A673 (cell line): ENCODE measurements around the gene CCDC92. TPM values are rescaled to one million over a fixed set of nuclear protein-coding genes. Genes with fewer than 3 reads are reported as not detected.

Experiments used
- BruUV-seq: library from RNA; stranded (reverse); fragments of 400-500 nt; replicated peaks from 2 replicates; lab custom pipeline; 2021; lab: Mats Ljungman, UMichigan
- CTCF ChIA-PET: fragments of 300-600 bp; sonication (Branson Sonifier 250); formaldehyde crosslinking; loops from one replicate; lab custom pipeline; 2022; ENCODE audit warnings: antibody characterized with exemption; lab: Charles Lee
- POLR2A ChIA-PET: fragments of 300-600 bp; sonication (Branson Sonifier 250); formaldehyde crosslinking; loops from one replicate; lab custom pipeline; 2022; ENCODE audit warnings: antibody characterized with exemption; ENCODE audit not compliant: low non-redundant PET; lab: Charles Lee
- DNase-seq: peaks from one replicate; pipeline ENCODE4 v3.0.0-alpha.2; 2015; ENCODE audit warnings: low spot score
- H3K27ac ChIP-seq: fragments of 200-600 bp; sonication (generic); 2 replicates; pipeline ENCODE4 v1.5.1; 2016; ENCODE audit warnings: mixed run types, low read depth, mild to moderate bottlenecking, mixed read lengths, antibody characterized with exemption, low read length; ENCODE audit not compliant: poor library complexity, severe bottlenecking
- H3K27me3 ChIP-seq: fragments of 200-600 bp; sonication (generic); replicated peaks from 2 replicates; pipeline ENCODE4 v1.6.1; 2017; ENCODE audit warnings: mixed run types, low read depth, mild to moderate bottlenecking, mixed read lengths, antibody characterized with exemption, low read length; ENCODE audit not compliant: insufficient read depth, poor library complexity
- H3K36me3 ChIP-seq: fragments of 200-600 bp; sonication (generic); 2 replicates; pipeline ENCODE4 v1.6.1; 2016; ENCODE audit warnings: mixed run types, mild to moderate bottlenecking, mixed read lengths, antibody characterized with exemption, low read length; ENCODE audit not compliant: insufficient read depth, poor library complexity, severe bottlenecking
- H3K4me1 ChIP-seq: fragments of 200-600 bp; sonication (generic); 2 replicates; pipeline ENCODE4 v1.6.1; 2017; ENCODE audit warnings: mixed run types, mild to moderate bottlenecking, mixed read lengths, antibody characterized with exemption, low read length; ENCODE audit not compliant: insufficient read depth, poor library complexity, severe bottlenecking
- H3K4me3 ChIP-seq: fragments of 200-600 bp; sonication (generic); 2 replicates; pipeline ENCODE4 v1.5.1; 2016; ENCODE audit warnings: low read depth, mixed run types, mild to moderate bottlenecking, mixed read lengths, low read length; ENCODE audit not compliant: poor library complexity, severe bottlenecking
- H3K9me3 ChIP-seq: fragments of 200-600 bp; sonication (generic); 2 replicates; pipeline ENCODE4 v1.6.1; 2016; ENCODE audit warnings: mixed run types, low read depth, mild to moderate bottlenecking, mixed read lengths, antibody characterized with exemption, low read length; ENCODE audit not compliant: poor library complexity, severe bottlenecking
- EZH2 ChIP-seq: fragments of 200-600 bp; sonication (generic); IDR thresholded peaks from 2 replicates; pipeline ENCODE4 v1.6.1; 2017; ENCODE audit warnings: borderline replicate concordance, low read depth, mild to moderate bottlenecking, mixed read lengths, antibody characterized with exemption, low read length; ENCODE audit not compliant: poor library complexity, severe bottlenecking
- intact Hi-C: fragments of 100-400 bp; cut with micrococcal nuclease; formaldehyde crosslinking; loops from one replicate; pipeline ENCODE4 v1.10.0; 2022; ENCODE audit not compliant: unreplicated experiment
- total RNA-seq: library from RNA; stranded (reverse); gene quantifications from 2 replicates; pipeline ENCODE4 v1.2.3, GENCODE V29; 2021
- TF ChIP-seq, protein P1 (sequence below): fragments of 300-800, 200-600 bp; sonication (generic); conservative IDR thresholded peaks from 2 replicates; pipeline ENCODE4 v1.5.1; 2017; ENCODE audit warnings: low read depth, mild to moderate bottlenecking, antibody characterized with exemption, low read length, moderate library complexity, mixed read lengths

The CCDC92 gene
- total RNA-seq, 1 experiment from 2014 or later: 28.7 TPM

GRCh38 chr12:123936471-123936870 is 36.2 kb downstream of the CCDC92 start:
- no peak for DNase-seq
- BruUV-seq: TSS peak; percentile 50
- Histone ChIP-seq H3K4me3 (no peak overlapping the region), H3K27me3 (no peaks in the 10 kb centered on the region), H3K27ac (no peak overlapping the region), H3K36me3 (no peaks in the 10 kb centered on the region), H3K9me3 (no peaks in the 10 kb centered on the region), H3K4me1 (no peaks in the 10 kb centered on the region)
- TF ChIP-seq EZH2: no peak
- TF ChIP-seq, protein P1, sequence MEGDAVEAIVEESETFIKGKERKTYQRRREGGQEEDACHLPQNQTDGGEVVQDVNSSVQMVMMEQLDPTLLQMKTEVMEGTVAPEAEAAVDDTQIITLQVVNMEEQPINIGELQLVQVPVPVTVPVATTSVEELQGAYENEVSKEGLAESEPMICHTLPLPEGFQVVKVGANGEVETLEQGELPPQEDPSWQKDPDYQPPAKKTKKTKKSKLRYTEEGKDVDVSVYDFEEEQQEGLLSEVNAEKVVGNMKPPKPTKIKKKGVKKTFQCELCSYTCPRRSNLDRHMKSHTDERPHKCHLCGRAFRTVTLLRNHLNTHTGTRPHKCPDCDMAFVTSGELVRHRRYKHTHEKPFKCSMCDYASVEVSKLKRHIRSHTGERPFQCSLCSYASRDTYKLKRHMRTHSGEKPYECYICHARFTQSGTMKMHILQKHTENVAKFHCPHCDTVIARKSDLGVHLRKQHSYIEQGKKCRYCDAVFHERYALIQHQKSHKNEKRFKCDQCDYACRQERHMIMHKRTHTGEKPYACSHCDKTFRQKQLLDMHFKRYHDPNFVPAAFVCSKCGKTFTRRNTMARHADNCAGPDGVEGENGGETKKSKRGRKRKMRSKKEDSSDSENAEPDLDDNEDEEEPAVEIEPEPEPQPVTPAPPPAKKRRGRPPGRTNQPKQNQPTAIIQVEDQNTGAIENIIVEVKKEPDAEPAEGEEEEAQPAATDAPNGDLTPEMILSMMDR: no peak
- CTCF ChIA-PET: no interaction called here
- intact Hi-C loops: no loop called here
- POLR2A ChIA-PET: no interaction called here

- Histone ChIP-seq H3K4me3 (no peak overlapping the region), H3K36me3 (no peaks in the 10 kb centered on the region), H3K4me1 (no peaks in the 10 kb centered on the region), H3K9me3 (no peaks in the 10 kb centered on the region), H3K27me3 (no peaks in the 10 kb centered on the region), H3K27ac (no peak overlapping the region)
- DNase-seq: no peak
- BruUV-seq: no TSS peak
- TF ChIP-seq EZH2: no peak
- TF ChIP-seq, protein P1: no peak
- intact Hi-C loops: no loop called here
- POLR2A ChIA-PET: no interaction called here
- CTCF ChIA-PET: no interaction called here
Observed at GRCh38 chr12:123935956-123936355, 36.7 kb downstream of the CCDC92 start.

DNA sequence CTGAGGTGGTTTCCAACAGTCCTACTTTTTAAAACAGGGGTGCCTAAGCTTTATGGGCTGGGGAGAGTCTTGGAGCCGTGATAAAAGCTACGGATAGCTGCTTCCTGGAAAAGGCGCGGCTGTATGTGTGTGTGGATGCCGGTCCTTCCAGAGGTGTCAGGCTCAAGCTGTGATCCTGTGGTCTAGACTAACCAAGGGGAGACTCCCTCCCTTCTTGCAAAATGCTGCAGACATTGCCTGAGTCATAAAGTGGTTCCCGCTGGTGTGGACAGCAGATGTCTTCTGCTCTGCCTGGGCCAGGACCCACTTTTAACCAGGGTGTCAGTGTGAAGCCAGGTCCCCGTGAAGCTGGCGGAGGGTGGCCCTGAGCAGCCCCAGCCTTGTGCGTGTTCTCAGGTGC is 37.8 kb downstream of the CCDC92 start:
- no peaks in the 10 kb centered on the region for H3K4me1 ChIP-seq
- CTCF ChIA-PET: no interaction called here
- no peak overlapping the region for H3K27ac ChIP-seq
- no peaks in the 10 kb centered on the region for H3K36me3 ChIP-seq
- no peaks in the 10 kb centered on the region for H3K27me3 ChIP-seq
- no peak for DNase-seq
- H3K4me3 ChIP-seq: no peak overlapping the region
- intact Hi-C loops: no loop called here
- POLR2A ChIA-PET: no interaction called here
- TF ChIP-seq EZH2: no peak
- TF ChIP-seq, protein P1: no peak
- H3K9me3 ChIP-seq: no peaks in the 10 kb centered on the region
- BruUV-seq: no TSS peak
